Measurements from ENCODE around the gene AP3S2. TPM values are rescaled to one million over a fixed set of nuclear protein-coding genes. Genes with fewer than 3 reads are reported as not detected.
"Not testable (repeated sequence)": the region's sequence is repeated elsewhere in the genome, so short reads cannot be mapped to it uniquely, and the experiment has no call there.

The AP3S2 gene
- total RNA-seq, 1 donor from 2014 or later = 24.9 TPM

GRCh38 chr15:89864958-89865739 is 28.6 kb downstream of the AP3S2 start:
- DNase-seq (ENCODE audit: low spot score) = no peak

GRCh38 chr15:89863918-89864317 is 29.9 kb downstream of the AP3S2 start:
- no peak for DNase-seq (ENCODE audit: low spot score)

DNA sequence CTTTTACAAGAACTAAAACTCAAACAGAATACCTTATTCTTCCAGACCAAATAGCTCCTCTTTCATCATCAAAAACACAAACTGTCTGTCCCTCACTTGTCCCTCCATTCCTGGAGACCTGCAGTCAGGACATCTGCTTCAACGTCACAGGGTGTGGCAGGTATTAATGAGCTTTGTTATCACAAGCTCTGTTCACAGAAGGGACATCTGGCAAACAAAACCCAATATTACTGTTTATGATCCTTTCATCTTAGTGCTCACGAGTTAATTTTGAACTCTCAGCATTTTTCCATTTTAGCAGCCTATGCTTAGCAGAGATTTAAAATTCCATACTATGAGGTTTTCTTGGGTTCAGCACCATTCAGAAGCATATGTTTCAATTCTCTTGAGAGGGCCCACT is 32.9 kb downstream of the AP3S2 start:
- DNase-seq (ENCODE audit: low spot score) = peak; percentile 40

DNA sequence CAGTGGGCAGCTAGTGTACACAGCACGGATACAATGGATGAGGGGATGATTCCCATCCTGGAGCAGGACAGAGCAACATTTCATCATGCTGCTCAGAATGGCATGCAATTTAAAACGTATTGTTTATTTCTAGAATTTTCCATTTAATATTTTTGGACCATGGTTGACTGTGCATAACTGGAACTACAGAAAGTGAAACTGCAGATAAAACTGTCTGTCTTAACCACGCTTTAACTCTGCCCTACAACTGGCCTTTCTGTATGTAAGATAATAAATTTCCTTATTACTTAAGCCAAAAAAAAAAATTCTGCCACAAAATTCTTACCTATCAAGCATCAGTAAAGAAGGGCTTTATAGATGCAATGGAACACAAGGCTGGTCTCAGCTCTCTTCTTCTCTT is 33.4 kb downstream of the AP3S2 start:
- no peak for DNase-seq (ENCODE audit: low spot score)

- DNase-seq (ENCODE audit: low spot score) = peak; percentile 35
Measured at GRCh38 chr15:89858661-89859458, 34.9 kb downstream of the AP3S2 start.

GRCh38 chr15:89857673-89858072 is 36.1 kb downstream of the AP3S2 start:
- peak; percentile 86 for DNase-seq (ENCODE audit: low spot score)

DNA sequence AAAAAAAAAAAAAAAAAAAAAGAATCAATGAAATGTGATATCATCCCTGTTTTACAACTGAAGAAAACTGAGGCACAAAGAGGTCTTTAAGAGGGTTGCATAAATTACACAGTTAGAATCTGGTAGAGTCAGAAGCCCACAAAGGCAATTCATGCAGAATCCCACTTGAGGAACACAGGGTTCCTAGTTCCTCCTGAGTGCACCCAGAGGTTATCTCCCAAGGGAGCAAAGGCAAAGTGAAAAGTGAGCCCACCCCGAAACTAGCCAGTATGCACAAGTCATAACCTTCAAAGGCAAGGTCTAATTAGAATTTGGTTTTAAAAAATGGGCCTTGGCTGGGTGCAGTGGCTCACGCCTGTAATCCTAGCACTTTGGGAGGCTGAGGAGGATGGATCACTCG is 37.8 kb downstream of the AP3S2 start:
- DNase-seq (ENCODE audit: low spot score) = no peak

GRCh38 chr15:89854863-89855262 is 38.9 kb downstream of the AP3S2 start:
- DNase-seq (ENCODE audit: low spot score) = not testable (repeated sequence)

DNA sequence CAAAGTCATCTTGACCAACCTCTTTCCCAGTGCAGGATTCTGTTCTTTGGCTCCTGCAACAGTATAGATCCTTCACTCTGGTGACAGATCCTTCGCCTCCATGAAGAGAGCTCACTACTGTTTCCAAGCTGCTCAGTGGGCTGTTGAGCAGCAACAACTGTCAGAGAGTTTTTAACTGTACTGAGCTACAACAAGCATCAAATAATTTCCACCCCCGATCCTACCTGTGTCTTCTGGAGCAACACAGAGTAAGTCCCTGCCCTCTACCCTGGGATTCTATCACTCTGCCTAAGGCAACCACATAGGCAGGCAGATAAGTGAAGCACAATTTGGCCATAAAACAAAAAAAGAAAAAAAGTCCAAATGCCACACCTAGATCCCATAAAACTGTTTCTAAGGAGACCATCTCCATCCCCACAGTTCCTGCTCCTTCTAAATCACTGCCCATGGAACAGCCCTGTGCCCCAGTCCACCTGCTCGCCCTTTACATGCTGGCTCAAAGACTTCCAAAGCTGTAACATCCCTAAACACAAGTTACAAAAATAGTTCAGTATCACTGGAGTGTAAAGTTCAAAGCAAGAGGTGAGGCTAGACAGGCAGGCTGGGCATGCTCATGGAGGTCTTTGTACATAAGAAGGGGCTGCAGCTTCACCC is 41.3 kb downstream of the AP3S2 start:
- no peak for DNase-seq (ENCODE audit: low spot score)

DNA sequence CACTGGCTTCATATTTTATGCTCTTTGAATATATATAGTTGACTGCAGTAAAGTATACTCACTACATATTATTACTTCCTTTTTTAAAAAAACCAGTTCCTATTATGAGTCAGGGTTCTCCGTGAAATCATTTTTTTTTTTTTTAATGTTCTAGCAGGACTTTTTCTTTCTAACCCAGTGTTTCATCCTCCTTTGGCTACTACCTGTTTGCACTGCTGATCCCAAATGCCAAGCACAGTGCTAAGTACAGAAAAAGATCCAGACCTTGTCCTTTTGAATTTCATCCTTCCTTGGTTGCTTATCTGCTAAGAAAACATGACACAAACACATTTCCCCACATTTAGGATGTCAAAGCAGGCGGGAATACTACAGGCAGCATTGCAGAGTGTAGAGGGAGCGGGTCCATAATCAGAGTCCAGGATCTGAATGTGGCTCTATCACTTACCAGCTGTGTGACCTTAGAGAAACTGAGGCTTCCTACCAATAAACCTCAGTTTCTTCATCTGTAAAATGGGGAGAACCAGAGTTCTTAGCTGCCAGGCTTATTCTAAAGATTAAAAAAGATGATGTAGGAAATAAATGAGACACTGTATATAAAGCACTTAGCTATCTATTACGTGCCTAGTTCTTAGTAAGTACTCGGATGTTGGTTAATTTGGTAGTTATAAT is 42.0 kb downstream of the AP3S2 start:
- no peak for DNase-seq (ENCODE audit: low spot score)

DNA sequence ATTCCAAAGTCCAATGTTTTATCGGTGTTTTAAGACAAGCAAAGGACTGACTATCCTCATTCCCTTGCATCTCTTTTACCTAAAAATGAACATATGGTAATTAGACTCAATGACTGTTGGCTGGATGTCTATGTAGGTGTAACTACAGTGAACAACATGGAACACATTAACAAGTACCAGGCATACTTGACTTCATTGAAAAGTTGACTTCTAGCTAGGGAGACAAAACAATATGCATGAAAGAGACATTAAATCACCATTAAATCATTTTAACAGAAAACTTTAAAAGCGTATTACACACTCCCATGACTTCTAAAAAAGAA is 44.9 kb downstream of the AP3S2 start:
- DNase-seq (ENCODE audit: low spot score) = no peak

- DNase-seq (ENCODE audit: low spot score) = no peak
Measured at GRCh38 chr15:89847101-89847500, 46.7 kb downstream of the AP3S2 start.

DNA sequence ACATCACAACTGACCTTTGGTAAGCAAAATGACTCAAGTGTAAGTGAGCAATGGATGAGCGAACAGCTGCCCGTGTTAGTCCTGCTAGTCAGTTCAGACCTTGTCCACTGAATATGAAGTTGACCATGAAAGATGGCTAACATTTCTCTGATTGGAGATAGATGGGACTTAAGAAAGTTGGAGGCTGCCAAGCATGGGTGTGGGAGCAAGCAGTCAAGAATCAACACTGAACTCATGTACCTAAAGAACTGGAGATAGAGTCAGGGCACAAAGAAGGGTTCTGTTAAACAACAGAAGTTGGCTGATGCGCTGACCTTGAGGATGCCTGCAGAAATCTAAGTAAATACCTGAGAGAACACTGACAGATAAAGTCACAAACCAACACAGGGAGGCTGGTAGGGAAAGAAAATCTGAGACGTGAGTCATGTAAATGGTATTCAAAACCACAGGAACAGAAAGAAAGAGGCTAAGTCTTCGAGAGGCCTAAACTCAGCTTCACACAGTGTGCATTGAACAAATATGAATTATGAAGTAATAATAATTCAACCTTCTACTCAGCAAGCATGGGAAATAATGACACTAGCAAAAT is 48.4 kb downstream of the AP3S2 start:
- peak; percentile 35 for DNase-seq (ENCODE audit: low spot score)

DNA sequence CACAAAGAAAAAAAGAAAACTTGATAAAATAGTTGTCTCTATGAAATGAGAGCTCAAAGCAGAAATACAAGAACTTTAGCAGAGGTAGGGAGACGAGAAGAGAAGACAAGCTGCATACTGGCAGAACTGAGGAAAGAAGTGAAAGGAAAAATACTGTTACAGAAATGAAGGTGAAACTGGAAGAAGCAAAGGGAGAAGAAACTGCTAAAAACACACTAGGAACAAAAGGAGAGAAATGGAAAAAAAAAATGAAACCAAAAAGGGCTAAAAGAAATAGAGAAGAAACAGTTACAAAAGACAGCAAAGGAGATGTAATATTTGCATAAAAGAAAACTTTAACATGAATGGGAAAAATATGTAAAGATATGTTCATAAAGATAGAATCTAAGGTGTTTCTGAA is 51.8 kb downstream of the AP3S2 start:
- DNase-seq (ENCODE audit: low spot score) = no peak

DNA sequence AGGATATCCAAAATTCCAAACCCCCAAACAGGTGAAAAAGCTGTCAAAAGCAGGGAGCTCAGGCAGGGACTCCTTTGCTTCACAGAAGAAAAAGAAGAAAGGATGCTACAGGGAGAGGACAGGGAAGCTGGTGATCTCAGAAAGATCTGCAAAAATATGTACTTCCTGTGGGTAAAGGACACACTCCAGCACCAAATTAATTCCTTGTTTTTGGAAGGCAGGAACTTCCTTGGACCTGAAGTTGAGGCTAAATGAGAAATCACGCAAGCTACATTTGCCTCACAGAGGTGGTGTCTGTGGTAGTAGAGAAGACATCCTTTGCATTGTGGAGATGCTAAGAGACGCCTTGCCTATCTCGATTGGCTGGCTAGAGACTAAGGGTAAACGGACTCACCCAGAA is 52.5 kb downstream of the AP3S2 start:
- no peak for DNase-seq (ENCODE audit: low spot score)

- no peak for DNase-seq (ENCODE audit: low spot score)
Measured at GRCh38 chr15:89839167-89839810, 54.5 kb downstream of the AP3S2 start.

DNA sequence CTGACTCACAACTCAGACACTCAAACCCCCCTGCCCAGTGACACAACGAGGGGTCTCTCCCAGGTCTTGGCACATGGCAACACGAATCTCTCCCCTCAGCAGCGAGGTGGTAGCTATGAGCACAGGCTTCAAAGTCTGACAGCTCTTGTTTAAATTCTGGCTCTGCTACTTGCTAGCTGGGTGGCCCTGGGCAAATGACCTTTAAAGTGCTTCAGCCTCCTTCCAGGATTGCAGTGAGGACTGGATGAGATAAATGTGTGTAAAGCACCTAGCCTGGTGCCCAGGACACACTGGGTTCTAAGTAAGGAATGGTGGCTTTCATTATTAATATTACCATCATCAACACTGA is 56.0 kb downstream of the AP3S2 start:
- no peak for DNase-seq (ENCODE audit: low spot score)

DNA sequence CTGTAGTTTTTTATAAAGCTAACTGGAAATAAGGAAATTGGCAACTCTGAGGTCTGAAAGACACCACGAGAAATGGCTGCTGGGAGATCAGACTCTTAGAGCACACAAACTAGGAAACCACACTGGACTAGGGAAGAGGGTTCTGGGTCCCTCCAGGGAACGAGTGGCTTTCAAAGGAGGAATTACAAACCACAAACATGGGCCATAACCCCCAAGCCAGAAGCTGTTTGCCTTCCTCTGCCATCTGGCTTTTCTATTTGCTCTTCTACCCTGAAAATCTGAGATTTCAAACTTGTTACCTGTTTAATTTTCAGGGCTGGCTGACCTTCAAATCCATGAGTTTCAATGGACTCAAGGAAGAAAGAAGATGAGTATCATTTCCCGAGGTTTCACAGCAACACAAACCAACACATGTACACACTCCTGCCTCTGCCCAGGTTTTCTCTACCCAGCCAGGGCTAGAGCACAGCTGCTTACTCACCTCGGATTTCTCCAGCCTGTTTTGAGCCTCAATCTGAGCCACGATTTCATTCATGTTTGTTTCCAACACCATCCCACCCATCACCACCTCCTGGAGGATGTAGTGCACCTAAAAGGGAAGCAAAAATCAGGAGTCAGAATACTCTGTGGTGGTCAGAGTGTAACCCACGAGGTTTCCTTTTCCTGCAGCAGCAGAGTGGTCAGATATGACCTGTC is 56.5 kb downstream of the AP3S2 start:
- no peak for DNase-seq (ENCODE audit: low spot score)

- no peak for DNase-seq (ENCODE audit: low spot score)
Measured at GRCh38 chr15:89836267-89837133, 57.3 kb downstream of the AP3S2 start.

DNA sequence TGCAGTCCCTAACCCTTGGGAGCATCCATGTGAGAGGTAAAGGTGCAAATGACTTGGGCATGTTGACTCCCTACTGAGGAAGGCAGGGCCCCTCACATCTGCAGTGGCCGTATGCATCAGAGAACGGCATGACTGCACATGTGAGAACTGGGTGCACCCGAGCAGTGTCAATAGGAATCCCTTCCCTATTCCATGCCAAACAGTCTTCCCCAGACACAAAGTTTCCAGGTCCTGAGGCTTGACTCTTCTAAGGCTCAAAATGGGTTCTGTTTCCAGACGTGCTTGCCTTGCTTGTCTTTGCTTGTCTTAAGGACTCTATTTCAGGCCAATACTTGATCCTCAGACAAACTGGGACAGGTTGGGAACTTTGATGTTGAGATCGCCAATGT is 58.6 kb downstream of the AP3S2 start:
- DNase-seq (ENCODE audit: low spot score) = no peak

Measured in mucosa of gallbladder (tissue), 1 donor.